H9 (cell line): ENCODE measurements around the gene RAPSN. TPM values are rescaled to one million over a fixed set of nuclear protein-coding genes. Genes with fewer than 3 reads are reported as not detected.

Experiments used
- DNase-seq: peaks from one replicate; pipeline ENCODE4 v3.0.0-alpha.2; 2017
- H2AFZ ChIP-seq: one replicate; pipeline ENCODE4 v1.6.1; 2013; ENCODE audit warnings: mild to moderate bottlenecking, low read length, control low read depth, moderate library complexity
- H2AK5ac ChIP-seq: 2 replicates; pipeline ENCODE4 v1.6.1; 2013; ENCODE audit warnings: low read length, control low read depth, mixed read lengths; ENCODE audit not compliant: insufficient read length
- H2BK120ac ChIP-seq: one replicate; pipeline ENCODE4 v1.6.1; 2013; ENCODE audit warnings: low read depth, mild to moderate bottlenecking, low read length, control low read depth, inconsistent platforms; ENCODE audit not compliant: poor library complexity, severe bottlenecking
- H2BK12ac ChIP-seq: 2 replicates; pipeline ENCODE4 v1.6.1; 2013; ENCODE audit warnings: low read length, control low read depth, mixed read lengths, low read depth; ENCODE audit not compliant: insufficient read length
- H2BK15ac ChIP-seq: 2 replicates; pipeline ENCODE4 v1.6.1; 2013; ENCODE audit warnings: low read depth, low read length, control low read depth
- H2BK20ac ChIP-seq: one replicate; pipeline ENCODE4 v1.6.1; 2013; ENCODE audit warnings: low read depth, mild to moderate bottlenecking, low read length, control low read depth, inconsistent platforms; ENCODE audit not compliant: poor library complexity, severe bottlenecking
- H2BK5ac ChIP-seq: 2 replicates; pipeline ENCODE4 v1.6.1; 2013; ENCODE audit warnings: low read length, control low read depth, mixed read lengths; ENCODE audit not compliant: insufficient read length
- H3K14ac ChIP-seq: 2 replicates; pipeline ENCODE4 v1.6.1; 2013; ENCODE audit warnings: low read length, control low read depth; ENCODE audit not compliant: insufficient read depth
- H3K18ac ChIP-seq: 2 replicates; pipeline ENCODE4 v1.6.1; 2013; ENCODE audit warnings: low read depth, mild to moderate bottlenecking, mixed read lengths, low read length, control low read depth; ENCODE audit not compliant: insufficient read length
- H3K23ac ChIP-seq: 2 replicates; pipeline ENCODE4 v1.6.1; 2013; ENCODE audit warnings: low read length, control low read depth, mixed read lengths, low read depth; ENCODE audit not compliant: insufficient read length
- H3K23me2 ChIP-seq: 2 replicates; pipeline ENCODE4 v1.6.1; 2013; ENCODE audit warnings: low read depth, mild to moderate bottlenecking, mixed read lengths, low read length, control low read depth; ENCODE audit not compliant: insufficient read length, poor library complexity, severe bottlenecking
- H3K27ac ChIP-seq: 2 replicates; pipeline ENCODE4 v1.5.1; 2013; ENCODE audit warnings: low read length, control low read depth, mixed read lengths, low read depth; ENCODE audit not compliant: insufficient read length
- H3K27me3 ChIP-seq: 2 replicates; pipeline ENCODE4 v1.6.1; 2013; ENCODE audit warnings: low read length, control low read depth, inconsistent platforms; ENCODE audit not compliant: insufficient read depth
- H3K4ac ChIP-seq: 2 replicates; pipeline ENCODE4 v1.6.1; 2013; ENCODE audit warnings: low read depth, mild to moderate bottlenecking, control low read depth, inconsistent platforms, low read length, moderate library complexity
- H3K4me1 ChIP-seq: 2 replicates; pipeline ENCODE4 v1.6.1; 2013; ENCODE audit warnings: low read length, control low read depth, inconsistent platforms; ENCODE audit not compliant: insufficient read depth
- H3K4me2 ChIP-seq: 2 replicates; pipeline ENCODE4 v1.6.1; 2013; ENCODE audit warnings: low read length, control low read depth, mixed read lengths; ENCODE audit not compliant: insufficient read length, insufficient read depth
- H3K56ac ChIP-seq: 2 replicates; pipeline ENCODE4 v1.6.1; 2013; ENCODE audit warnings: low read depth, mild to moderate bottlenecking, mixed read lengths, low read length, control low read depth; ENCODE audit not compliant: insufficient read length
- H3K79me1 ChIP-seq: 2 replicates; pipeline ENCODE4 v1.6.1; 2013; ENCODE audit warnings: low read depth, mild to moderate bottlenecking, moderate library complexity, low read length, control low read depth, inconsistent platforms; ENCODE audit not compliant: insufficient read depth, poor library complexity, severe bottlenecking
- H3K79me2 ChIP-seq: 2 replicates; pipeline ENCODE4 v1.6.1; 2013; ENCODE audit warnings: low read length, control low read depth, inconsistent platforms; ENCODE audit not compliant: insufficient read depth
- H3K9ac ChIP-seq: 2 replicates; pipeline ENCODE4 v1.6.1; 2013; ENCODE audit warnings: low read length, control low read depth, mixed read lengths; ENCODE audit not compliant: insufficient read length; ENCODE audit errors: extremely low read depth
- H3K9me3 ChIP-seq: one replicate; pipeline ENCODE4 v1.6.1; 2013; ENCODE audit warnings: low read depth, low read length, inconsistent platforms; ENCODE audit not compliant: control insufficient read depth
- H3T11ph ChIP-seq: one replicate; pipeline ENCODE4 v1.6.1; 2013; ENCODE audit warnings: mild to moderate bottlenecking, low read length, control low read depth, inconsistent platforms
- H4K20me1 ChIP-seq: one replicate; pipeline ENCODE4 v1.6.1; 2013; ENCODE audit not compliant: control insufficient read depth, insufficient read length, insufficient read depth
- H4K5ac ChIP-seq: 2 replicates; pipeline ENCODE4 v1.6.1; 2013; ENCODE audit warnings: low read depth, mild to moderate bottlenecking, mixed read lengths, low read length, control low read depth; ENCODE audit not compliant: insufficient read length
- H4K8ac ChIP-seq: replicated peaks from 2 replicates; pipeline ENCODE4 v1.6.1; 2013; ENCODE audit warnings: low read length, control low read depth, mixed read lengths, low read depth; ENCODE audit not compliant: insufficient read length
- H4K91ac ChIP-seq: 2 replicates; pipeline ENCODE4 v1.6.1; 2013; ENCODE audit warnings: low read depth, mild to moderate bottlenecking, moderate library complexity, mixed read lengths, low read length, control low read depth; ENCODE audit not compliant: insufficient read length
- H3K27ac Mint-ChIP-seq, 3 experiments: 2 replicates in 2 of 3; 3 replicates in 1 of 3; pipeline ENCODE4 v1.8.0; 2020 to 2021; ENCODE audit warnings: mixed read lengths in 3 of 3, mild to moderate bottlenecking in 1 of 3, moderate library complexity in 1 of 3
- H3K27me3 Mint-ChIP-seq: 2 replicates; pipeline ENCODE4 v1.8.0; 2021; ENCODE audit warnings: low read depth, mild to moderate bottlenecking, moderate library complexity, mixed read lengths
- H3K36me3 Mint-ChIP-seq, 3 experiments: 2 replicates in 2 of 3; 3 replicates in 1 of 3; pipeline ENCODE4 v1.8.0; 2020 to 2021; ENCODE audit warnings: low read depth in 3 of 3, mixed read lengths in 3 of 3; ENCODE audit not compliant: insufficient read depth in 1 of 3
- H3K4me1 Mint-ChIP-seq, 2 experiments: 2 replicates each; pipeline ENCODE4 v1.8.0; 2020; ENCODE audit warnings: mixed read lengths in 2 of 2
- H3K4me3 Mint-ChIP-seq, 2 experiments: 2 replicates in 1 of 2; 3 replicates in 1 of 2; pipeline ENCODE4 v1.8.0; 2020 to 2021; ENCODE audit warnings: mild to moderate bottlenecking in 2 of 2, mixed read lengths in 2 of 2, moderate library complexity in 1 of 2
- H3K9me3 Mint-ChIP-seq, 2 experiments: 2 replicates in 1 of 2; 3 replicates in 1 of 2; pipeline ENCODE4 v1.8.0; 2020; ENCODE audit warnings: mild to moderate bottlenecking in 2 of 2, mixed read lengths in 2 of 2, moderate library complexity in 1 of 2
- CTCF ChIP-seq: fragments of 200-600 bp; sonication (generic); conservative IDR thresholded peaks from 3 replicates; pipeline ENCODE4 v1.8.0; 2021; ENCODE audit warnings: antibody characterized with exemption, mild to moderate bottlenecking
- total RNA-seq: library from RNA; stranded (reverse); gene quantifications from 2 replicates; pipeline ENCODE4 v1.2.1, GENCODE V29; 2021

Gene RAPSN
- total RNA-seq, 1 experiment from 2014 or later, result 0.48 TPM

- H4K5ac ChIP-seq, result no peak overlapping the region
- Mint-ChIP-seq H3K36me3 (peaks cover 7 to 23% (median 10%) of the 10 kb centered on the region in 3 experiments; a peak in 4 of 7 replicates), H3K27ac (no peak overlapping the region), H3K27me3 (no peaks in the 10 kb centered on the region), H3K4me1 (peaks cover 18 to 26% of the 10 kb centered on the region in 2 experiments), H3K4me3 (no peak overlapping the region), H3K9me3 (no peaks in the 10 kb centered on the region)
- TF ChIP-seq CTCF, result no peak
- H3K23me2 ChIP-seq, result no peaks in the 10 kb centered on the region
- H3K27me3 ChIP-seq, result no peaks in the 10 kb centered on the region
- no peak overlapping the region for H2BK12ac ChIP-seq
- H3K14ac ChIP-seq, result no peak overlapping the region
- no peak overlapping the region for H3K9ac ChIP-seq
- H4K8ac ChIP-seq, result no peak overlapping the region
- no peak overlapping the region for H2AK5ac ChIP-seq
- no peaks in the 10 kb centered on the region for H4K20me1 ChIP-seq
- no peak overlapping the region for H2BK5ac ChIP-seq
- no peak overlapping the region for H2AFZ ChIP-seq
- H3K9me3 ChIP-seq, result no peaks in the 10 kb centered on the region
- no peak overlapping the region for H3T11ph ChIP-seq
- no peak overlapping the region for H2BK15ac ChIP-seq
- no peak overlapping the region for H3K27ac ChIP-seq
- no peak overlapping the region for H3K56ac ChIP-seq
- no peak overlapping the region for H3K4me2 ChIP-seq
- no peak overlapping the region for H2BK120ac ChIP-seq
- H3K18ac ChIP-seq, result no peak overlapping the region
- H3K4me1 ChIP-seq, result peaks cover 3% of the 10 kb centered on the region; the same call in 1 of the 2 replicates
- no peak overlapping the region for H3K4ac ChIP-seq
- peaks cover 18% of the 10 kb centered on the region for H3K79me1 ChIP-seq
- H4K91ac ChIP-seq, result no peak overlapping the region
- H3K79me2 ChIP-seq, result peaks cover 14% of the 10 kb centered on the region
- DNase-seq, result no peak
- H2BK20ac ChIP-seq, result no peak overlapping the region
- H3K23ac ChIP-seq, result no peak overlapping the region
Observed at GRCh38 chr11:47496808-47497207, 47.9 kb upstream of the RAPSN start.
